ENCODE data around the gene EIF6.
"Not testable (repeated sequence)": the region's sequence is repeated elsewhere in the genome, so short reads cannot be mapped to it uniquely, and the experiment has no call there.

EIF6 gene

DNA sequence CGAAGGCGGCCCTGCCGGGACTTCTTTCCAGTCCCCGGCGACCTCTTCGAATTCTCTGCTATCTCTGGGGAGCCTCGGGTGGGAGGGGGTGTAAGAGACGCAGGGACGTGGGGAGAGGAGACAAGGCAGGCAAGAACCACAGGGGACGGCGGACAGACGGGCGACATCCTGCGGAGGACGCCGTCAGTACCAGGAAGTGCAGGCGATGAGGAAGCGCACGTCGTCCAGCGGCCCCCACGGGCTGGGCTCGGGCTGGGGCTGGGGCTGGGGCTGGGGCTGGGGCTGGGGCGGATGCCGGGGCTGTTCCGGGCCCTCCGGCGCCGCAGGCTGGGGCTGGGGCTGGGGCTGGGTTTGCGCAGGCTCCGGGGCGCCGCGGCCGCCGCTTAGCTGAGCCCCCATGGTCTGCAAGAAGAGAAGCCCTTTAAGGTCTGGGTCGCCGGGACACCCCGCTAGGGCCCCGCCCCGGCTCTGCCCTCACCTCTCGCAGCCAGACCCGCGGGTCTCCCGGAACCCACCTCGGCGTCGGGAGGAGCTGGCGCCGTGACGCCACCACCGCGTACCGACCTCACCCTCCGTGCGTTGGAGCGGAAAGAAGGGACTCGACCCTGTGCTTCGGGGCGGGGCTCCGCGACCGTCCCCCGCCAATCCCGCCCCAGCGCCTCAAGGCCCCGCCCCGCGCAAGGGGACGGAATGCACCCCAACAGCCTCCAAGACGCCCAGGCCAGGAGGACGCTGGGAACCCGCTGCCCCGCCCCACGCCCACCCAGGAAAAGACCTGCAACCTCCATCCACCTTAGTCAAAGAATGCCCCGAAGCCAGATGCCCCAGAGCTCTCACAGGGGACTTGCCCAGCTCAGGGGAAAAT, 6.8 kb downstream of the EIF6 start, which contains the start of gene MMP24OS:
MMP24OS (minus strand) TSS at position 592 of the 865 bp plus-strand sequence; CDS start at position 399, 193 bp downstream.
- peak; percentile 85 for DNase-seq (ENCODE audit: low read depth)

DNA sequence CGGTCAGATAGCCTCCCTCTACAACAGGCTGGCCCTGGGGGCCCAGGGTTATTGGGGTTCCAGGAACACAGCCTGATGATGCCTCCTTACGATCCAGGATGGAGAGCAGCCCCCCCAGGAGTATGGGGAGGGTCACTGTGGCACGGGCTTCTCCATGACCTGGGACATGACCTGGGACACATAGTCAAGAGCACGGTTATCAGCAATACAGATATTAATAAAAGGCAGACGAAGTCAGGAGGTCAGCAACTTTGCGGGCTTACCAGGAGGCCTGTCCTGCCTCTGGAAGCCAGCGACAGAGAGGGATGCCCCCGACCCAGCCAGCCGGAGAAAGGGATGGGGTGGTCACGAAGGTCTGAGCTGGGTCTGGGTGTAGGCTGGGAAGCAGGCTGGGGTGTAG, 7.4 kb downstream of the EIF6 start:
- no peak for DNase-seq (ENCODE audit: low read depth)

DNA sequence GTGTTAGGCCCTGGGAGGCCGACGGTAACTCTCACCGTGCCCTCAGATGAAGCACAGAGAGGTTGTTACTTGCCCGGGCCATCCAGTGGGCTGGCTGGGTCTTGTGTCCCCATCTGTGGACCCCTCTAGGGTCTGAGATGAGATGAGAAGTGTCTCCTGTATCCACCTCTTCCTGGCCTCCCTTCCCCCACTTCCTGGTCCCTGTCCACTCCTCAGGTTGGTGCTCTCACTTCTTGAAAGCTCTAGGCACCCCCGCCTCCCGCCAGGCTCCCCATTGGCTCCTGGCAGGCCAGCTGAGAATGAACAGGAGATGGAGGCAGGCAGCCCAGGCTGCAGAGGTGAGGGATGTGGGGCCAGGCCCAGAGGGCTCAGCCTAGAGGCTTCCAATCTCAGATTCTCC, 8.2 kb downstream of the EIF6 start:
- DNase-seq (ENCODE audit: low read depth): no peak

DNA sequence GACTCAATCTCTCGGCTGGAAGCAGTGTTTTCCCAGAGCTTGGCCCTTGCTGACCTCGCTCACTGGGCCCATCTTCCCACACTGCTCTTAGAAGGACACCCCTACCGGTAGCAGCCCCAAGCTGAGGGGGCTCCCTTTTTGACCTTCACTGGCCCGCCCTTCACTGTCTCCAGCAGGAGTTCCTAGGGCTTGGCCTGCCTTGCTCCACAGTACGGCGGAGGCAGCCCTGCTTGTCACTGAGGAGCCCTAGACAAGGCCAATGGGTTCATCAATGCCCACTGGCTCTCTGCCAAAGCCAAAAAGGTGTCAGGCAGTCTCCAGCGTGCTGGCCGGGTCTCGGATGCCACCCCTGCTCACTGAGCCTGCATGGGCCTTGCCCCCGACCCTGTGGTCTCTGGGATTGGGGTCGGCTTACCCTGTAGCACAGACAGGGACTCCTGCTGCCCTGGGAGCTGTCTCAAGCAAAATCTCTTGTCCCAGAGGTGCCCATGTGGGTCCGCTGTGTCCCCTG, 8.8 kb downstream of the EIF6 start:
- DNase-seq (ENCODE audit: low read depth): no peak

DNA sequence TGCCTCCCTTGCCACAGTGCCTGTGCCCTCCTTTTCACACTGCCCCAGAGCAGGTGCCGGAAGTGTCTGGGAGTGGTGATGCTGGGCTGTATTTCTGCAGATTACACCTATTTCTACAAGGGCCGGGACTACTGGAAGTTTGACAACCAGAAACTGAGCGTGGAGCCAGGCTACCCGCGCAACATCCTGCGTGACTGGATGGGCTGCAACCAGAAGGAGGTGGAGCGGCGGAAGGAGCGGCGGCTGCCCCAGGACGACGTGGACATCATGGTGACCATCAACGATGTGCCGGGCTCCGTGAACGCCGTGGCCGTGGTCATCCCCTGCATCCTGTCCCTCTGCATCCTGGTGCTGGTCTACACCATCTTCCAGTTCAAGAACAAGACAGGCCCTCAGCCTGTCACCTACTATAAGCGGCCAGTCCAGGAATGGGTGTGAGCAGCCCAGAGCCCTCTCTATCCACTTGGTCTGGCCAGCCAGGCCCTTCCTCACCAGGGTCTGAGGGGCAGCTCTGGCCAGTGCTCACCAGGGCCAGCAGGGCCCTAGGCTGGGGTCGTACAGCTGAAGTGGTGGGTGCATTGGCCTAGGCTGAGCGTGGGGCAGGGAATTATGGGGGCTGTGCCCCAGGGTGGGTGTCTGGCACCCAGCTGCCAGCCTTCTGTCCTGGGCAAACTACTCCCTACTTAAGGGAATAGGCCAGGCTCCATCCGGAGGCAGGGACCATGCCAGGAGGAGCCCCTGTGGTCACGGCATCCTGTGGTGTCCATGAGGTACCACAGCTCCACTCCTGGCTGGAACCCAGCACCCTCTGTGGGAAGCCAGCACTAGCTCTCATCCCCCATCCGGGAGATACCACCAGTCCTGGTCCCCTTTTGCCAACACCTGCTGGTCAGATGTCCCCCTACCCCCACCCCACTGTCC, 10.1 kb downstream of the EIF6 start:
- no peak for DNase-seq (ENCODE audit: low read depth)

DNA sequence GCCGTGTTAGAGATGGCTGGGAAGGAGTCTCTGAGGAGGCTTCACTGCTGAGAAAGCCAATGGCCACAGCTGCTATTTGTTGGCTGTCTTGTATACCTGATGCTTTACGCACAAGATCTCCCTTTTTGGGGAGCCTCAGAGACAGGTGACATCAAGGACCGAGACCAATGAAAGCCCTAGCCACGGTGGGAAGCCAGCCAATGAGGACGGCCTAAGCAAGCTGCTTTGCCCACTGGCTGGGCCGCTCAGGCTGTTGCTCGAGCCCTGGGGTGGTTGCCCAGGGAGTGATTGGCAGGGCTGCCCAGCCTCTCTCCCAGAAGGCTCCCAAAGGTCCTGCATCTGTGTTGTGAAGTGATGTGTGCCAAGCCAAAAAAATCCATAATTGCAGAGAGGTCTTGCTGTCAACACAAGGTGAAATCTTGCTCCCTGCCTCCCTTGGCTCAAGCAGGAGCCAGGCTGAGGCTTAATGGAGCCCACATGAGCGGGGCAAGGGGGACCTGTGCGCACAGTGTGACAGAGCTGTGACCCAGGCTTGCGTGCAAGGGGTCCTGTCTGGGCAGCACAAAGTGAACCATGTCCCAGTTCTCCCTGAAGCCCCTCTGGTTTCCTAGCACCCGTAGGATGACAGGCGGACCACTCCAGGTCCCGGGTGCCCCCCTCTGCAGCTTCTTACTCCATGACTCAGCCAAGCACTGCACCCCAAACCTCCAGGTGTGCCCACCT, 11.0 kb downstream of the EIF6 start:
- DNase-seq (ENCODE audit: low read depth): no peak

DNA sequence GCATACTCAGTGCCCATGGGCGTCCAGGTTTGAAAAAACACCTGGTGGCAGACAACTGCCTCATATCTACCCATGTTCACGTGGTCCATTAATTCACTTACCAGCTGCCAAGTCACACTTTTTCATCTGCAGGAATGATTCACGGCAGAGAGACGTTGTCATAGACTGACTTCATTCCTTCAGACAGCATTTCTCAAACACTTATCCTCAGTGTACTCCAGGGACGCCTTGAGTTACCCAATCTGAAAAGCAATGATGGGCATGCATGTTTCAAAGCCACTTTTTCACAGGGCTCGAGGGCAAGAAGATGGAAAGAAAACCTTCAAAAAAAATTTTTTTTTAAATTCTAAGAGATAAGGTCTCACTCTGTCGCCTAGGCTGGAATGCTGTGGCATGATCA, 12.7 kb downstream of the EIF6 start:
- no peak for DNase-seq (ENCODE audit: low read depth)

DNA sequence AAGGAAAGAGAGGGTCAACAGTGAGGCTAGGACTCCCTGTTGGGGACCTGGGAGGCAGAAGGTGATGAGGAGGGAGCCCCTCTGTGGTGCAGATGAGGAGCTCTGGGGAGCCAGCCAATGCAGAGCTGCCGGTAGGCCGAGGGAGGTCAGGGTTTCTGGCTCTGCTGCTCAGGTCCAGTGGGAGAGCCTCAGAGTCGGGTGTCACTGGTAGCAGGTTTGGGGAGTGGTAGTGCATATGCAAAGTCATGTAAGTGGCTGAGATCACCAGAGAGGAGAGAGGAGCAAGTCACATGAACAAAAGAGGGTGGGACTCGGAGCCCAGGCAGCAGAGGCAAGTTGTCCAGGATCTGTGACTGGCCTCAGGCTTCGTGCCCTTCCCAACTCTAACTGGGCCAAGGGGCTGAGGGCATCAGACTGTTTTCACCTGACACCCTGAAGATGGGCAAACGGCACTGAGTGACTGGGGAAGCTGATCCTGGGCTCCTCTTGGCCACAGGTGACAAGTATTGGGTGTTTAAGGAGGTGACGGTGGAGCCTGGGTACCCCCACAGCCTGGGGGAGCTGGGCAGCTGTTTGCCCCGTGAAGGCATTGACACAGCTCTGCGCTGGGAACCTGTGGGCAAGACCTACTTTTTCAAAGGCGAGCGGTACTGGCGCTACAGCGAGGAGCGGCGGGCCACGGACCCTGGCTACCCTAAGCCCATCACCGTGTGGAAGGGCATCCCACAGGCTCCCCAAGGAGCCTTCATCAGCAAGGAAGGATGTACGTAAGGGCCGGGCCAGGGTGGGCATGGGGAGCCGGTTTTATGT, 13.3 kb downstream of the EIF6 start:
- DNase-seq (ENCODE audit: low read depth): no peak

DNA sequence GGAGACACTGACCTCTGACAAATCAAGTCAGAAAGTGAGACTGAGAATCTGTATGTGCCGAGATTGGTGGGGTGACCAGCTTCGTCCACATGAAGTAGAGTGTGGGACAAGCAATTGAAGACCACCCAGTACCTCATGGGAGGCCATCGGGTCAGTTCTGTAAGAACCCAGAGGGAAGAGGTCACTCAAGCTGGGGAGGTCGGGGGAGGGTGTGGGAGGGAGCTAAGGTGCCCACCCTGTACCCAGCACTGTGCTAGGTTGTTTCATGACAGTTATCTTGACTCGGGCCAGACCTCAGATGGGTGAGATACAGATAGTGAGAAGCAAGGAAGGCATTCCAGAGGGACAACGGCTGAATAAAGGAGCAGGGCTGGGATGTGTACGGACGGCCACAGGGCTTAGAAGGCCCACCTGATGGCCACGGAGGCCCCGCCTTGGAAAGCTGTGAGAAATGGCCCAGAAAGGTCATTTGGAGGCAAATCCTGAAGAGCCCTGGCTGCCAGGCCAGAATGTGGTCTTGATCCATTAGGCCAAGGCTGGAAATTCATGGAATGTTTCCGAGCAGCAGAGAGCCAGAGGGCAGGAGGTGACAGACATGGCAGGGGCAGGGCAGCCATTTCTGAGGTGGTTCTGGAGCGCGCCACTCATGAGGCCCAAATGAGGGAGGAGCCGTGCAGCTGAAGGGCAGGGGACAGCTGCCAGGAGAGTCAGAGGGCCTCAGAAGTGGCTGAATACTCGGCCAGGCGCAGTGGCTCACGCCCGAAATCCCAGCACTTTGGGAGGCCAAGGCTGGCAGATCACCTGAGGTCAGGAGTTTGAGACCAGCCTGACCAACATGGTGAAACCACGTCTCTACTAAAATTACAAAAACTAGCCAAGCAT, 14.3 kb downstream of the EIF6 start:
- no peak for DNase-seq (ENCODE audit: low read depth)

DNA sequence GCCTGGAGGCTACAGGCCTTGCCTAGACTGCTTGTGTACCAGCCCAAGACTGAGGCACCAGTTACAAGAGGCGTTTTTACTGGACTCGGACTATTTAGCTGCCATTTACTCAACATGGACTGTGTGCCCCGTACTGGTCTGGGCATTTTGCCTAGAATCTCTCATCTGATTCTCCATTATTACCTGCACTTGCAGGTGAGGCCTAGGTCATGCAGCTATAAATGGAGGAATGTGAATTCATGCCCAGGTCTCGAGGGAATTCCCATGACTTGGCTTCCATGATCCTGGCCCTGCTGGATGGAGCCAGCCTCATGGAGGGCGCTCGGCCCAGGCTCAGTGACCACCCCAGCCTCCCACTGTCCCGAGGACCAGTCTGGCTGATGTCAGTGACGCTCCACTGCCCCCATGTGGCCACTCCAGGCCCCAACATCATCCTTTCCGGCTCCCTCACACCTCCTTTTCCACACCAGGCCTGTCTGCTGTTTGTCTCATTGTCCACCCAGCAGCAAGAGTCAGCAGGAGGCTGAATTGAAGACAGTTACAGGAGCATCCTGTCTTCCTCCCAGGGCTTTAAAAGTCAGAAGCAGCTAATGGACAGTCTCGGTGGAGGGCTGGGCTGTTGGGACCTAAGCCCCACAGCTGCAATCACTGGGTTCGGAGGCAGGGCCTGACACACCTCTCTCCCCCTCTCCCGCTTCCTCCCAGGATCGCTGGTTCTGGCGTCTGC, 15.4 kb downstream of the EIF6 start:
- DNase-seq (ENCODE audit: low read depth): no peak

DNA sequence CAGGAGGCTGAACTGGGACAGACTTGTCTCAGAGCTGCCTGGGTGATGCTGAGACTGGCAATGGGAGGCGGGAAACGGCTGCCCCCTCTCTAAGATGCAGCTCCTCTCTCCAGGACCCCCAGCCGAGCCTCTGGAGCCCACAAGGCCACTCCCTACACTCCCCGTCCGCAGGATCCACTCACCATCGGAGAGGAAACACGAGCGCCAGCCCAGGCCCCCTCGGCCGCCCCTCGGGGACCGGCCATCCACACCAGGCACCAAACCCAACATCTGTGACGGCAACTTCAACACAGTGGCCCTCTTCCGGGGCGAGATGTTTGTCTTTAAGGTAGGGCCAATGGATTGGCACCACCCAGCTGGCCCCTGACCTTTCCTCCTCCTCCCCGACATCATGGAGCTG, 17.5 kb downstream of the EIF6 start:
- no peak for DNase-seq (ENCODE audit: low read depth)

DNA sequence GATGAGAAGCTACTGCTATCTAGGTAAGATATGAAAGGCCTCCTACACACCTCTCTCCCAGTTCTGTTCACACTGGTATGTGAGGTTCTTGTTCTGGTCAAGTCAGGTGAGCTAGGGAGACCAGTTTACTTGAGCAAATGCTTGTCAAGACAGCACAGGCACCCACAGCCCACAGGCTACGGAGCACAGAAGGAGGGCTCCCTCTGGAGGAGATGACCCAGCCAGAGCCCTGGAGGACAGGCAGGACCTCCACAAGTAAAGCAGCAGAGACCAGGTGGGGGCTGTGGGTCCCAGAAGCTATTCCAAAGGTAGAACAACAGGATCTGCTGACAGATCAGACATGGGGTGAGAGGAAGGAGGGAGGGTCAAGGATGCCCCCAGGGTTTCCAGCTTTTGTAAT, 19.8 kb downstream of the EIF6 start:
- DNase-seq (ENCODE audit: low read depth): no peak

DNA sequence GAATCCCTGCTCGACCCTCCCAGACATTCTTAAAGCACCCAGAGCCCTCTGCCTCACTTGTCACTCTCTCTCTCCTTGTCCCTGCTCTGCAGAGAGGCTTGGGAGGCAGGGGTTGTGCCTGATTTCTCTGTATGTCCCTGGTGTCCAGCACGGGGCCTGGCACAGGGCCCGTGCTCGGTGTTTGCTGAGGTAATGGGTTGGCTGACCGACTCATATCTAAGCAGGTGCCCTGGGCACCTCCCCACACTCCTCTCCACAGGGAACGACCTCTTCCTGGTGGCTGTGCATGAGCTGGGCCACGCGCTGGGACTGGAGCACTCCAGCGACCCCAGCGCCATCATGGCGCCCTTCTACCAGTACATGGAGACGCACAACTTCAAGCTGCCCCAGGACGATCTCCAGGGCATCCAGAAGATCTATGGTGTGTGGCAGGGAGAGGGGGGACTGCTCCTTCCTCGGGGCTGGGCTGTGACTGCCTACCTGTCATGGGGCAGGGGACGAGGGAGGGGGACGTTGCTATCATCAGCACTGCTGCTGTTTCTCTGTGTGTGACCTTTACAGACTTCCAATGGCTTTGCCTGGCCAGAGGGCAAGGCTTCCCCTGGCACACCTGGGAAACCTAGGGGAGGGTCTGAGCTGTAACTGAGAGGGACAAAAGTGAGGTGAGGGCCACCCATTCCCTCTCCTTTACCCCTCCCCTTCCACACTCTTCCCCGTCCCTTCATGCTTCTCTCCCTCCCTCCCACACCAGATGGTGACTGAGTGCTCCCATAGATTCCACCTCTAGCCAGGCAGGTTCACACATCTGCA, 20.8 kb downstream of the EIF6 start:
- DNase-seq (ENCODE audit: low read depth): no peak

DNA sequence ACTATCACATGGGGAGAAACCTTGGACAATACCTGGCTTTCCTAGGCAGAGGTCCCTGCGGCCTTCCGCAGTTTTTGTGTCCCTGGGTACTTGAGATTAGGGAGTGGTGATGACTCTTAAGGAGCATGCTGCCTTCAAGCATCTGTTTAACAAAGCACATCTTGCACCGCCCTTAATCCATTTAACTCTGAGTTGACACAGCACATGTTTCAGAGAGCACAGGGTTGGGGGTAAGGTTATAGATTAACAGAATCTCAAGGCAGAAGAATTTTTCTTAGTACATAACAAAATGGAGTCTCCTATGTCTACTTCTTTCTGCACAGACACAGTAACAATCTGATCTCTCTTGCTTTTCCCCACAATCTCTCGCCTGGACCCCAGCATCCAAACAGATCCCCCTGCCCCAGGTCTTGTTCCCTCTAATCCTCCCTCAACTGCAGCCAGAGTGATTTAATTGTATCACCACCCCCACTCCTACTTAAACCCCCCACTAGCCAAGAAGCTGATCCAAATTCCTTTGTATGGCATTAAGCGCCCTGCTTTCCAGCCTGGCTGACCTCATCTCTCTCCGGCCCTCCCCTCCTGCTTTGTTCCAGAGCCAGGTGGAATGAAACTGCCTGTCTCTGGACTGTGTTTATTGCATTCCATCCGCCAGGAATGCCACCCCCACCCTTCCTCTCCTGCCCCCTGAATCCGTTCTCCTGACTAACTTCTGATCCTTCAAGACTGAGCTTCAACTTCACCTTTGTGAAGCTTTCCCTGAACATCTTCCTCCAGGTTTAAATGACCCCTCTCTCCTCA, 21.6 kb downstream of the EIF6 start:
- not testable (repeated sequence) for DNase-seq (ENCODE audit: low read depth)

DNA sequence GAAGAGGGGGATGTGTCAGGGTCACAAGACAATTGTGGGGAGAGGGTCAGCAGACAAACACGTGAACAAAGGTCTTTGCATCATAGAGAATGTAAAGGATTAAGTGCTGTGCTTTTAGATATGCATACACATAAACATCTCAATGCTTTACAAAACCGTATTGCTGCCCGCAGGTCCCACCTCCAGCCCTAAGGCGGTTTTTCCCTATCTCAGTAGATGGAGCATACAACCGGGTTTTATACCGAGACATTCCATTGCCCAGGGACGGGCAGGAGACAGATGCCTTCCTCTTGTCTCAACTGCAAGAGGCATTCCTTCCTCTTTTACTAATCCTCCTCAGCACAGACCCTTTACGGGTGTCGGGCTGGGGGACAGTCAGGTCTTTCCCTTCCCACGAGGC, 22.3 kb downstream of the EIF6 start:
- not testable (repeated sequence) for DNase-seq (ENCODE audit: low read depth)

DNA sequence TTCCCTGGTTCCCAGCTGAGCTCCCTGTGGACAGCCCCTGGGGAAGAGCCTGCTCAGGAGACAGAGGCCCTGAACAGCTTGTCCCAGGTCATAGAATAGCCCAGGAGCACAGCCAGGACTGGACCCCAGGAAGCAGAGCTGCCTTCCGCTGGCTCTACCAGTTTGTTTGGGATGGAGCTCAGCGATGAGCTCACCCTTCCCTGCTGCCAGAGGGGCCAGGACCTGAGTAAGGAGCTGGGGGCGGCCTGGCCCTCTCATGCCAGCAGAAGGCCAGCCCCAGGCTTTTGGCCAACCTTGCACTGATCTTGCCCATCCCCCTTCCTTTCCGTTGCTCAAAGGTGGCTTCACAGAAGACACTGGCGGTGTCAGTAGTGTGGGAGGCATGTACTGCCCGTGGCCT, 24.1 kb downstream of the EIF6 start:
- no peak for DNase-seq (ENCODE audit: low read depth)

DNA sequence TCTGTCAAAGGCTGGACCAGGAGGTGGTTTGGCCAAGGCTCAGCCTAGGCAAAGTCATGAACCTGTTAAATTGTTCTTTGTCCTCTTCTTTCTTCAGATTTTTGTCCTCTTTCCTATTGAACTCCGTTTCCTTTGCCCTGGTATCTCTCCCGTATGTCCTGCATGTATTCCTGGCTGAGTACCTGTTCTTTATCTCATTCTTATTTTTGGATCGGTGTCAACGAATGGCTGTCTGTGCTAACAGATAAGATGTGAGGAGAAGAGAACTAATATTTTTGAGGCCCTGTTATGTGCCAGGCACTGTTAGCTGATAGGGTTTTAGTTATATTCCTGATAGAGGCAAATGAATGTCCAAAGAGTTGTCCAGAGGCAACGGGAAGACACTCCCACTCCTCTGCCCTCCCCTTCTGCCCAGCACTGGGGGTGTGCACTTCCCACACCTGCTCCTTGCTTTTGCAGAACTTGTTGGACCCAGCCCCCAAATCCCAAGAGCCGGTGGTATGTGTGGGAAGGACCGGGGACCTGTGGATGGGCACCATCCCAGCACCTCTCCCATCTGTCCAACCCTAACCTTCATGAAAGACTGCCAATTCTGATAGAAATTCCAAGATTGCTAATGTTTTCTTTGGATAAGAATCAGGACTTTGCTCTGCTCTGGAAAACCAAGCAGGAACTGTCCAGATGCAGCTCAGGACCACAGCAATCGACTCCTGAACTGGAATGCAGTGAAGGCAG, 27.2 kb downstream of the EIF6 start:
- DNase-seq (ENCODE audit: low read depth): no peak
